Neuron (in vitro differentiated cells): Measurements from ENCODE around the gene RAB44.
"Not testable (repeated sequence)": the region's sequence is repeated elsewhere in the genome, so short reads cannot be mapped to it uniquely, and the experiment has no call there.

ENCODE experiments used
- H2AFZ ChIP-seq: one replicate; pipeline ENCODE4 v1.6.1; 2013; ENCODE audit warnings: low read depth, mild to moderate bottlenecking, inconsistent platforms, low read length, moderate library complexity
- H3K27me3 ChIP-seq: one replicate; pipeline ENCODE4 v1.6.1; 2013; ENCODE audit warnings: low read length; ENCODE audit not compliant: insufficient read depth
- H3K36me3 ChIP-seq: one replicate; pipeline ENCODE4 v1.6.1; 2013; ENCODE audit warnings: low read length; ENCODE audit not compliant: insufficient read depth
- H3K4me1 ChIP-seq: one replicate; pipeline ENCODE4 v1.6.1; 2013; ENCODE audit warnings: low read length; ENCODE audit not compliant: insufficient read depth
- H3K4me3 ChIP-seq: 2 replicates; pipeline ENCODE4 v1.5.1; 2013; ENCODE audit warnings: mild to moderate bottlenecking, low read length, moderate library complexity
- H3K9me3 ChIP-seq: one replicate; pipeline ENCODE4 v1.6.1; 2013; ENCODE audit warnings: low read length

The RAB44 gene

GRCh38 chr6:36715469-36715868 lies 17.8 kb downstream of the RAB44 start:
- Histone ChIP-seq H3K9me3 (no peaks in the 10 kb centered on the region), H3K4me3 (no peak overlapping the region), H3K36me3 (no peaks in the 10 kb centered on the region), H3K27me3 (peaks cover 30% of the 10 kb centered on the region), H3K4me1 (no peaks in the 10 kb centered on the region), H2AFZ (no peak overlapping the region)

GRCh38 chr6:36716476-36717093 lies 19.0 kb downstream of the RAB44 start:
- H3K9me3 ChIP-seq, result no peaks in the 10 kb centered on the region
- H3K27me3 ChIP-seq, result peaks cover 30% of the 10 kb centered on the region
- no peak overlapping the region for H2AFZ ChIP-seq
- no peaks in the 10 kb centered on the region for H3K36me3 ChIP-seq
- no peak overlapping the region for H3K4me3 ChIP-seq
- H3K4me1 ChIP-seq, result no peaks in the 10 kb centered on the region

DNA sequence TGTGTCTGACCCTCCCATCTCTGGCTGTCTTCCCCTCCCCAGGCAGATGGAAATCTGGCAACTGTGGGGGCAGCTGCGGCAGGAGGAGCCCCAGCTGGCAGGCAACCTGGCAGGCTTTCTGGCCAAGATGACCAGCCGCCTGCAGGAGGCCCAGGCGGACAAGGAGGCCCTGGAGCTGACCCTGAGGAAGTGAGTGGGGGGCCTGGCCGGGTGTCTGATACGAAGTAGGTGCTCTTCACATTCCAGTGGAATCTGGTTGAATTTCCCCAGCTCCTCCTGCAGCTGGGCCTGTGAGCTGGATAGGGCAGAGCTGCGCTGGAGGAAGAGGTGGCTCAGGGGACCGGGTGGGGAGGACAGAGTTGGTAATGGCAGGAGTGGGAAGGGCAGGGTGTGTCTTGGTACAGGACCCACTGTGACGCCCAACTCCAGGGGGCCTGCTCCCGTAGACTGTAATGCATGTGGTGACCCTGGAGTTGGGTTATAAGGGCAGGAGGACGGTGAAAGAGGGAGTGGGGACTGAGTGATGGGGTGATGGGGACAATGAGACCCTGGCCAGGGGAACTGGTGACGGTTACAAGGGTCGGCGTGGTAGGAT lies 19.7 kb downstream of the RAB44 start:
- no peak overlapping the region for H3K4me3 ChIP-seq
- H3K4me1 ChIP-seq, result no peaks in the 10 kb centered on the region
- H3K9me3 ChIP-seq, result no peaks in the 10 kb centered on the region
- peaks cover 30% of the 10 kb centered on the region for H3K27me3 ChIP-seq
- no peak overlapping the region for H2AFZ ChIP-seq
- H3K36me3 ChIP-seq, result no peaks in the 10 kb centered on the region

GRCh38 chr6:36717871-36718540 lies 20.4 kb downstream of the RAB44 start:
- Histone ChIP-seq H3K9me3 (no peaks in the 10 kb centered on the region), H3K27me3 (peaks cover 30% of the 10 kb centered on the region), H2AFZ (no peak overlapping the region), H3K4me1 (no peaks in the 10 kb centered on the region), H3K36me3 (no peaks in the 10 kb centered on the region), H3K4me3 (no peak overlapping the region)

DNA sequence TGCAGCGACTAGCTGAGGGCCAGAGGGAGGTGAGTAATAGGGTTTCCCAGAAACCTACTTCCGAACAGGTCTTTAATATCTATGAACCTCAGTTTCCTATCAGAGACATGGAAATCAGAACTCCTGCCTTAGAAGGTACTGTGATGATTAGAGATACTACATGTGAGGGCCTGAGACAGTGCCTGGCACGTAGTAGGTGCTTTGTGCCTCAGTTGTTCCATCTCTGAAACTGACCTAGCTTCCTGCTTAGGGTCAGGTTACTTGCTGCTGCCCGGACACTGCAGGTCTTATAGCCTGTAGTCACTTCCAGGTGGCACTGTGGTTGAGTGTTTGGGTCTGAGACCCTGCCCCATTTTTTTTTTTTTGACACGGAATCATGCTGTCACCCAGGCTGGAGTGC lies 20.9 kb downstream of the RAB44 start:
- Histone ChIP-seq H3K4me1 (no peaks in the 10 kb centered on the region), H2AFZ (no peak overlapping the region), H3K4me3 (no peak overlapping the region), H3K9me3 (no peaks in the 10 kb centered on the region), H3K36me3 (no peaks in the 10 kb centered on the region), H3K27me3 (peaks cover 29% of the 10 kb centered on the region)

GRCh38 chr6:36719126-36719525 lies 21.5 kb downstream of the RAB44 start:
- Histone ChIP-seq H3K36me3 (no peaks in the 10 kb centered on the region), H3K27me3 (peaks cover 23% of the 10 kb centered on the region), H3K9me3 (no peaks in the 10 kb centered on the region), H3K4me3 (no peak overlapping the region), H3K4me1 (no peaks in the 10 kb centered on the region), H2AFZ (no peak overlapping the region)

- no peaks in the 10 kb centered on the region for H3K9me3 ChIP-seq
- no peak overlapping the region for H3K4me3 ChIP-seq
- H3K27me3 ChIP-seq, result peaks cover 14% of the 10 kb centered on the region
- no peaks in the 10 kb centered on the region for H3K36me3 ChIP-seq
- peaks cover 9% of the 10 kb centered on the region for H3K4me1 ChIP-seq
- H2AFZ ChIP-seq, result no peak overlapping the region
Observed at GRCh38 chr6:36720251-36721141, 22.9 kb downstream of the RAB44 start.

- peaks cover 12% of the 10 kb centered on the region for H3K4me1 ChIP-seq
- no peak overlapping the region for H3K4me3 ChIP-seq
- H2AFZ ChIP-seq, result no peak overlapping the region
- no peaks in the 10 kb centered on the region for H3K36me3 ChIP-seq
- peaks cover 10% of the 10 kb centered on the region for H3K27me3 ChIP-seq
- H3K9me3 ChIP-seq, result no peaks in the 10 kb centered on the region
Observed at GRCh38 chr6:36721369-36722140, 23.9 kb downstream of the RAB44 start.

- Histone ChIP-seq H3K36me3 (no peaks in the 10 kb centered on the region), H3K4me1 (peaks cover 12% of the 10 kb centered on the region), H3K27me3 (peaks cover 10% of the 10 kb centered on the region), H3K4me3 (no peak overlapping the region), H2AFZ (no peak overlapping the region), H3K9me3 (no peaks in the 10 kb centered on the region)
Observed at GRCh38 chr6:36722365-36722764, 24.7 kb downstream of the RAB44 start.

- no peak overlapping the region for H2AFZ ChIP-seq
Observed at GRCh38 chr6:36722879-36723278, 25.3 kb downstream of the RAB44 start.

GRCh38 chr6:36723992-36724391 lies 26.4 kb downstream of the RAB44 start:
- H3K9me3 ChIP-seq, H3K4me3 ChIP-seq, H2AFZ ChIP-seq, H3K27me3 ChIP-seq, H3K36me3 ChIP-seq: not testable (repeated sequence)
- peaks cover 12% of the 10 kb centered on the region for H3K4me1 ChIP-seq

More at GRCh38 chr6:36722879-36723278, 25.3 kb downstream of the RAB44 start:
- peaks cover 10% of the 10 kb centered on the region for H3K27me3 ChIP-seq
- no peaks in the 10 kb centered on the region for H3K9me3 ChIP-seq
- H3K4me1 ChIP-seq, result peaks cover 12% of the 10 kb centered on the region
- H3K4me3 ChIP-seq, result no peak overlapping the region
- H3K36me3 ChIP-seq, result no peaks in the 10 kb centered on the region

- H3K4me1 ChIP-seq, result peaks cover 12% of the 10 kb centered on the region
- no peaks in the 10 kb centered on the region for H3K36me3 ChIP-seq
- peaks cover 2% of the 10 kb centered on the region for H3K27me3 ChIP-seq
- H2AFZ ChIP-seq, result no peak overlapping the region
- no peaks in the 10 kb centered on the region for H3K9me3 ChIP-seq
- H3K4me3 ChIP-seq, result no peak overlapping the region
Observed at GRCh38 chr6:36724514-36725390, 27.1 kb downstream of the RAB44 start.
